ENCODE results near the gene KIAA0513.

KIAA0513 gene

DNA sequence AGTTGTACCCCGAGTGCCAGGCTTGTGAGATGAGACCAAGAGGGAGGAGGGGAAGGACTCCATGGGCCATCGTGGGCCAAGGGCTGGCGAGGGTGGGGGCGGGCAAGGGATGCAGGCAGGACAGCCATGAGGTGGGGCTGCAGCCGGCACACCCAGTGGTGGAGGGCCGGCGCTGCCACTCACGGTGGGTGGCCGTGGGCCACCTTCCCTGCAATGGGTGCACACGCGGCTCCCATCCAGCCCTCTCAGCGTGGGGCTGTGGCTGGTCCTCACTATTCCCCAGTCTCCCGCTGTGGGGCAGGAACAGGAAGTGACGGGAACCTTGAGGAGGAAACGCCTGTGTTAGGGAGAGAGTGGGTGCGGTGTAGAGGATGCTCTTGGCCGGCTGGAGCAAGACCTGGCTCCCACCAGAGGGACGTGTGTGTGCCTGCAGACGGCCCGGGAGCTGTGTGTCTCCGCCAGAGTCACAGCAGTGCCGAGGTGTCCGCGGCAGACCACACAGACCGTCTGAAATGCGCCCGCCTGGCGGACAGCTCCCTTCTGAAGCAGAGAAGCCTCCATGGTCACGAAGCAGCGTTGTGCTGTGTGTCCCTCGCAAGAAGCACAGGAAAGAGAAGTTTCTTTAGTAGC, 61.1 kb downstream of the KIAA0513 start:
- H3K4me1 ChIP-seq = peaks cover 10% of the 10 kb centered on the region

DNA sequence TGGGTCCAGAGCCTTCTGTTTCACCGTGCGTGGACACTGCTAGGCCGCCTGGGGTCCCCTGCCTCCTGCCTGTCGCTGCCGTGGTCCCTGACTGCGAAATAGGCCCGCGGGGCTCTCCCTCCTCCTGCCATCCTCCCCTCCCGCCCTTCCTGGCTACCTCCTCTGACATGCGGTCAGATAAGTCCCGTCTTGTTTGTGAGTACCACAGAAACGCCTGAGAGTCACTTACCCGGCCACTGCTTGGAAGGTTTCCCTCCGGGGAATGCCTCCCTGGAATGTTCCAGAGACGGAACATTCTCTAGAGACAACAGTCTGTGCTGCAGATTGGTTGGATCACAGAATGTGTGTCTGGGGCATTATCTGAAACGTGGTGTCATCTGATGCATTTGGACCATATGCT, 61.9 kb downstream of the KIAA0513 start:
- Histone ChIP-seq H3K36me3 (no peaks in the 10 kb centered on the region), H3K27me3 (no peaks in the 10 kb centered on the region), H3K4me1 (peaks cover 10% of the 10 kb centered on the region), H3K9me3 (no peaks in the 10 kb centered on the region), H3K4me3 (ENCODE audit: low read depth, low read length) (no peak overlapping the region)
- no peak for DNase-seq
- TF ChIP-seq, protein P1, sequence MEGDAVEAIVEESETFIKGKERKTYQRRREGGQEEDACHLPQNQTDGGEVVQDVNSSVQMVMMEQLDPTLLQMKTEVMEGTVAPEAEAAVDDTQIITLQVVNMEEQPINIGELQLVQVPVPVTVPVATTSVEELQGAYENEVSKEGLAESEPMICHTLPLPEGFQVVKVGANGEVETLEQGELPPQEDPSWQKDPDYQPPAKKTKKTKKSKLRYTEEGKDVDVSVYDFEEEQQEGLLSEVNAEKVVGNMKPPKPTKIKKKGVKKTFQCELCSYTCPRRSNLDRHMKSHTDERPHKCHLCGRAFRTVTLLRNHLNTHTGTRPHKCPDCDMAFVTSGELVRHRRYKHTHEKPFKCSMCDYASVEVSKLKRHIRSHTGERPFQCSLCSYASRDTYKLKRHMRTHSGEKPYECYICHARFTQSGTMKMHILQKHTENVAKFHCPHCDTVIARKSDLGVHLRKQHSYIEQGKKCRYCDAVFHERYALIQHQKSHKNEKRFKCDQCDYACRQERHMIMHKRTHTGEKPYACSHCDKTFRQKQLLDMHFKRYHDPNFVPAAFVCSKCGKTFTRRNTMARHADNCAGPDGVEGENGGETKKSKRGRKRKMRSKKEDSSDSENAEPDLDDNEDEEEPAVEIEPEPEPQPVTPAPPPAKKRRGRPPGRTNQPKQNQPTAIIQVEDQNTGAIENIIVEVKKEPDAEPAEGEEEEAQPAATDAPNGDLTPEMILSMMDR (IDR thresholded peaks at IDR 0.05; ENCODE audit: low read depth, low read length) = no peak

More for the DNA sequence above, 61.1 kb downstream of the KIAA0513 start:
- Histone ChIP-seq H3K4me3 (ENCODE audit: low read depth, low read length) (no peak overlapping the region), H3K36me3 (no peaks in the 10 kb centered on the region), H3K9me3 (no peaks in the 10 kb centered on the region), H3K27me3 (no peaks in the 10 kb centered on the region)
- TF ChIP-seq, protein P1 (IDR thresholded peaks at IDR 0.05; ENCODE audit: low read depth, low read length) = no peak
- DNase-seq = no peak

DNA sequence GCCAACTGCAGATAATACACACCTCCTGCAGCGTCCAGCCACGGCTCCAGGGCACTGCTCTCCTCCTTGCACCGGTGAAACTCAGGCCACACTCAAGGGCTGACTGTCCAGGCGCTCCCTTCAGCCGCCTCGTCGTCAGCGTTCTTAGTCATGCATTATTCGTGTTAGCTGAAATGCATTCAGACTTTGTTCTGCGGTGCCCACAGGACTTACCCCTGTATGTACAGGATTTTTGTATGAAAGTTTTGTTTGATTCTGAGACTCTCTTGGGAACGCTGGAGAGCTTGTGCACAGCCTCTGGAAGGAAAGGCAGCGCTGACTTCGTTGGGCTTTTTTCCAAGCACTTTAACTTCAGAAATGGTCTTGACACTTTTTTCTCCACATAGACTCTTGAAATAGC, 62.6 kb downstream of the KIAA0513 start:
- Histone ChIP-seq H3K36me3 (no peaks in the 10 kb centered on the region), H3K9me3 (no peaks in the 10 kb centered on the region), H3K27me3 (no peaks in the 10 kb centered on the region), H3K4me3 (ENCODE audit: low read depth, low read length) (no peak overlapping the region), H3K4me1 (peaks cover 10% of the 10 kb centered on the region)
- TF ChIP-seq, protein P1 (IDR thresholded peaks at IDR 0.05; ENCODE audit: low read depth, low read length) = no peak
- no peak for DNase-seq

DNA sequence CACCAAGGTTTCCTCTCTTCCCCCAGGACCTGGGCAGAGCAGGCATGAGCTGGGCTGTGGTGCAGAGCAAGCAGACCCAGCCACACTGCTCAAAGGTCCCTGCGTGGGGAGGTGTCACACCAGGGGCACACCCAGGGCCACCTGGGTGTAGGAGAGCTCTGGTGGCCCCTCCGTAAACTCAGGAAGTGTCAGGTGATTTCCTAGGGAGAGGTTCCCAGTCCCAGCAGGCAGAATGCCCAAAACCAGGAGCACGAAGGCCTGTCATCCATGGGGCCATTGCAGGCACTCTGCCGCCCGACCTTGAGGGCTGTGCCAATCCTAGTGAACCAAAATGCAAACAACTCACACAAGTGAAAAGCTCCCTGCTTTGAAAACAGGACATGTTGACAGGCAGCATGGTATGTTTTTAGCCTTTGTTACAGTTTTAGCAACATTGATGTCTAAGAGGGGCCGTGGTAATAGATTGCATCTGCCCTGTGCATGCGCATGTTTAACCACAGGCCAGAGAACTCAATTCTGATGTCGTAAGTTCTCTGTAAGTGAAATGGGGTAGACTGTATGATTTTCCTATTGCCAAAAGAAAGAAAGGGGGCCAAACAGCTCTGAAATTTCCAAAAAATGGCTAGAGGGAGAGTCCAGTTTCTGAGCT, 63.4 kb downstream of the KIAA0513 start:
- Histone ChIP-seq H3K36me3 (no peaks in the 10 kb centered on the region), H3K27me3 (no peaks in the 10 kb centered on the region), H3K4me1 (peaks cover 10% of the 10 kb centered on the region), H3K4me3 (ENCODE audit: low read depth, low read length) (no peak overlapping the region), H3K9me3 (no peaks in the 10 kb centered on the region)
- no peak for DNase-seq
- TF ChIP-seq, protein P1 (IDR thresholded peaks at IDR 0.05; ENCODE audit: low read depth, low read length) = no peak

DNA sequence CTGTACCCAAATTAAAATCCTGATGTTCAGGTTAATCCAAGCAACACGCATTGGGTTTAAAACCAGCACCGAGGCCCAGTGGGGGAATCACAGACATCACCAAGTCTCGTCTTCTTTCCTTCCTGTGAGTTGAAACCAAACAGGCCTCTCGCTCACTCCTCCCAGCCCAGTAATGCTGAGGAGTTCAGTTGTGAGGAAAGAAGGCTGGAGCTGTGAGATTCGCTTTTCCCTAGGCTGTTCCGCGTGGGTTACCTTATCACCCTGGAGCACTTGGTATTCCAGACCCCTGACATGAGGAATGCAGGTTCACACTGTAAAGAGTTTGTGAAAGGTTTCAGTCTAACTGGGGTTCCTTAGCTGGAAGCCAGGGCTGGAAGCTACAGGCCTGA, 63.9 kb downstream of the KIAA0513 start:
- H3K4me3 ChIP-seq (ENCODE audit: low read depth, low read length) = no peak overlapping the region
- no peaks in the 10 kb centered on the region for H3K27me3 ChIP-seq
- TF ChIP-seq, protein P1 (IDR thresholded peaks at IDR 0.05; ENCODE audit: low read depth, low read length) = no peak
- no peaks in the 10 kb centered on the region for H3K9me3 ChIP-seq
- no peak for DNase-seq
- H3K4me1 ChIP-seq = peaks cover 10% of the 10 kb centered on the region
- no peaks in the 10 kb centered on the region for H3K36me3 ChIP-seq

DNA sequence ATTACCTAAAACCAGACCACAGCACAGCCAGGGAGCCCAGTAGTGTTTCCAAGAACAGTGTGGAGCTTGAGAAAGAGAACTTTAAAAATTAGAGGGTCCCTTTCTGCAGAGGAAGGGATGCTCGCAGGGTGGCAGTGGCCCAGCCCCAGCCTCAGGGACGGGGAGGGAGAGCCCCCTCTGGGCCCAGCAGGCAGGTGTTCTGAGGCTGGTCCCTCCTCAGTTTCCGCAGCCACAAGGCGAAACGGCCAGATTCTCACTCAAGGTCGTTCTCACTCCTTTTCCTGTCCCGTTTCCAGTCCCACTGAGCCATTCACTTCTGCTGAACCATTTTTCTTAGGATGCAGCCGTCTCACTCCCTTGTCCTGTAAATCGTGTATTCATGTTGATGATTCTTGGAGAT, 64.7 kb downstream of the KIAA0513 start:
- TF ChIP-seq, protein P1 (IDR thresholded peaks at IDR 0.05; ENCODE audit: low read depth, low read length) = no peak
- H3K36me3 ChIP-seq = no peaks in the 10 kb centered on the region
- DNase-seq = no peak
- no peaks in the 10 kb centered on the region for H3K27me3 ChIP-seq
- peaks cover 5% of the 10 kb centered on the region for H3K4me1 ChIP-seq
- no peak overlapping the region for H3K4me3 ChIP-seq (ENCODE audit: low read depth, low read length)
- H3K9me3 ChIP-seq = no peaks in the 10 kb centered on the region
